ENCODE measurements around the gene FAM25G. TPM values are rescaled to one million over a fixed set of nuclear protein-coding genes. Genes with fewer than 3 reads are reported as not detected.
"Not testable (repeated sequence)": the region's sequence is repeated elsewhere in the genome, so short reads cannot be mapped to it uniquely, and the experiment has no call there.

Gene FAM25G
- total and polyA plus RNA-seq, 3 experiments from 2014 or later = not detected

GRCh38 chr10:47482367-47482766, 9.1 kb downstream of the FAM25G start:
- H3K36me3 Mint-ChIP-seq; H3K36me3 ChIP-seq (ENCODE audit: insufficient read depth, low read length); H3K9me3 Mint-ChIP-seq; H3K27ac Mint-ChIP-seq; H3K27me3 Mint-ChIP-seq; H3K27me3 ChIP-seq (ENCODE audit: insufficient read depth, low read length, poor library complexity, severe bottlenecking); H3K4me1 ChIP-seq (ENCODE audit: insufficient read depth, low read length); H3K4me3 ChIP-seq (ENCODE audit: low read length); H3K4me1 Mint-ChIP-seq; DNase-seq; H3K27ac ChIP-seq (ENCODE audit: low read depth, low read length); H3K9me3 ChIP-seq (ENCODE audit: low read length); POLR2A ChIA-PET; CTCF ChIA-PET; H3K4me3 Mint-ChIP-seq: not testable (repeated sequence)

GRCh38 chr10:47481768-47482181, 9.7 kb downstream of the FAM25G start:
- H3K36me3 Mint-ChIP-seq; H3K4me1 ChIP-seq (ENCODE audit: insufficient read depth, low read length); H3K4me3 Mint-ChIP-seq; H3K9me3 Mint-ChIP-seq; H3K27me3 Mint-ChIP-seq; H3K4me3 ChIP-seq (ENCODE audit: low read length); H3K4me1 Mint-ChIP-seq; H3K27me3 ChIP-seq (ENCODE audit: insufficient read depth, low read length, poor library complexity, severe bottlenecking); H3K27ac Mint-ChIP-seq; POLR2A ChIA-PET; H3K36me3 ChIP-seq (ENCODE audit: insufficient read depth, low read length); H3K27ac ChIP-seq (ENCODE audit: low read depth, low read length); H3K9me3 ChIP-seq (ENCODE audit: low read length); DNase-seq; CTCF ChIA-PET: not testable (repeated sequence)

GRCh38 chr10:47481182-47481766, 10.2 kb downstream of the FAM25G start:
- H3K4me1 ChIP-seq (ENCODE audit: insufficient read depth, low read length); H3K27ac Mint-ChIP-seq; H3K36me3 Mint-ChIP-seq; DNase-seq; H3K36me3 ChIP-seq (ENCODE audit: insufficient read depth, low read length); H3K4me1 Mint-ChIP-seq; H3K27me3 ChIP-seq (ENCODE audit: insufficient read depth, low read length, poor library complexity, severe bottlenecking); H3K27me3 Mint-ChIP-seq; H3K4me3 Mint-ChIP-seq; H3K27ac ChIP-seq (ENCODE audit: low read depth, low read length); H3K9me3 Mint-ChIP-seq; CTCF ChIA-PET; POLR2A ChIA-PET; H3K4me3 ChIP-seq (ENCODE audit: low read length); H3K9me3 ChIP-seq (ENCODE audit: low read length): not testable (repeated sequence)

GRCh38 chr10:47480133-47480532, 11.4 kb downstream of the FAM25G start:
- H3K9me3 Mint-ChIP-seq; POLR2A ChIA-PET; H3K4me1 Mint-ChIP-seq; DNase-seq; H3K9me3 ChIP-seq (ENCODE audit: low read length); H3K27me3 ChIP-seq (ENCODE audit: insufficient read depth, low read length, poor library complexity, severe bottlenecking); H3K4me3 ChIP-seq (ENCODE audit: low read length); H3K4me1 ChIP-seq (ENCODE audit: insufficient read depth, low read length); H3K36me3 ChIP-seq (ENCODE audit: insufficient read depth, low read length); H3K27ac ChIP-seq (ENCODE audit: low read depth, low read length); CTCF ChIA-PET; H3K27ac Mint-ChIP-seq; H3K4me3 Mint-ChIP-seq; H3K27me3 Mint-ChIP-seq; H3K36me3 Mint-ChIP-seq: not testable (repeated sequence)

GRCh38 chr10:47478114-47478513, 13.4 kb downstream of the FAM25G start:
- CTCF ChIA-PET; H3K27ac Mint-ChIP-seq; H3K4me1 ChIP-seq (ENCODE audit: insufficient read depth, low read length); DNase-seq; H3K36me3 Mint-ChIP-seq; H3K4me3 Mint-ChIP-seq; H3K4me3 ChIP-seq (ENCODE audit: low read length); POLR2A ChIA-PET; H3K27me3 Mint-ChIP-seq; H3K27me3 ChIP-seq (ENCODE audit: insufficient read depth, low read length, poor library complexity, severe bottlenecking); H3K36me3 ChIP-seq (ENCODE audit: insufficient read depth, low read length); H3K4me1 Mint-ChIP-seq; H3K27ac ChIP-seq (ENCODE audit: low read depth, low read length); H3K9me3 ChIP-seq (ENCODE audit: low read length); H3K9me3 Mint-ChIP-seq: not testable (repeated sequence)

GRCh38 chr10:47477078-47477477, 14.4 kb downstream of the FAM25G start:
- H3K27ac Mint-ChIP-seq; H3K27ac ChIP-seq (ENCODE audit: low read depth, low read length); H3K4me3 Mint-ChIP-seq; CTCF ChIA-PET; H3K4me1 Mint-ChIP-seq; H3K9me3 ChIP-seq (ENCODE audit: low read length); H3K36me3 ChIP-seq (ENCODE audit: insufficient read depth, low read length); H3K36me3 Mint-ChIP-seq; POLR2A ChIA-PET; H3K27me3 ChIP-seq (ENCODE audit: insufficient read depth, low read length, poor library complexity, severe bottlenecking); H3K9me3 Mint-ChIP-seq; H3K27me3 Mint-ChIP-seq; DNase-seq; H3K4me3 ChIP-seq (ENCODE audit: low read length); H3K4me1 ChIP-seq (ENCODE audit: insufficient read depth, low read length): not testable (repeated sequence)

GRCh38 chr10:47475101-47475500, 16.4 kb downstream of the FAM25G start:
- H3K27ac Mint-ChIP-seq; H3K27me3 Mint-ChIP-seq; H3K9me3 ChIP-seq (ENCODE audit: low read length); H3K4me3 ChIP-seq (ENCODE audit: low read length); H3K4me1 ChIP-seq (ENCODE audit: insufficient read depth, low read length); H3K4me1 Mint-ChIP-seq; DNase-seq; H3K27ac ChIP-seq (ENCODE audit: low read depth, low read length); H3K9me3 Mint-ChIP-seq; POLR2A ChIA-PET; H3K4me3 Mint-ChIP-seq; CTCF ChIA-PET; H3K36me3 ChIP-seq (ENCODE audit: insufficient read depth, low read length); H3K27me3 ChIP-seq (ENCODE audit: insufficient read depth, low read length, poor library complexity, severe bottlenecking); H3K36me3 Mint-ChIP-seq: not testable (repeated sequence)

GRCh38 chr10:47473516-47473915, 18.0 kb downstream of the FAM25G start:
- H3K4me1 ChIP-seq (ENCODE audit: insufficient read depth, low read length); H3K36me3 ChIP-seq (ENCODE audit: insufficient read depth, low read length); H3K4me1 Mint-ChIP-seq; H3K27me3 Mint-ChIP-seq; POLR2A ChIA-PET; H3K9me3 ChIP-seq (ENCODE audit: low read length); H3K9me3 Mint-ChIP-seq; CTCF ChIA-PET; H3K27ac Mint-ChIP-seq; DNase-seq; H3K27me3 ChIP-seq (ENCODE audit: insufficient read depth, low read length, poor library complexity, severe bottlenecking); H3K36me3 Mint-ChIP-seq; H3K27ac ChIP-seq (ENCODE audit: low read depth, low read length); H3K4me3 ChIP-seq (ENCODE audit: low read length); H3K4me3 Mint-ChIP-seq: not testable (repeated sequence)

- H3K4me3 Mint-ChIP-seq; H3K4me3 ChIP-seq (ENCODE audit: low read length); H3K27ac Mint-ChIP-seq; H3K27me3 Mint-ChIP-seq; DNase-seq; POLR2A ChIA-PET; H3K9me3 ChIP-seq (ENCODE audit: low read length); H3K9me3 Mint-ChIP-seq; H3K4me1 ChIP-seq (ENCODE audit: insufficient read depth, low read length); H3K36me3 Mint-ChIP-seq; H3K27ac ChIP-seq (ENCODE audit: low read depth, low read length); H3K36me3 ChIP-seq (ENCODE audit: insufficient read depth, low read length); H3K4me1 Mint-ChIP-seq; H3K27me3 ChIP-seq (ENCODE audit: insufficient read depth, low read length, poor library complexity, severe bottlenecking); CTCF ChIA-PET: not testable (repeated sequence)
Measured at GRCh38 chr10:47472647-47473046, 18.9 kb downstream of the FAM25G start.
